ENCODE data around the gene SNRPD2. TPM values are rescaled to one million over a fixed set of nuclear protein-coding genes. Genes with fewer than 3 reads are reported as not detected.

SNRPD2 gene
- total and polyA plus RNA-seq, 8 donors = 77.6 to 183 (median 133) TPM

DNA sequence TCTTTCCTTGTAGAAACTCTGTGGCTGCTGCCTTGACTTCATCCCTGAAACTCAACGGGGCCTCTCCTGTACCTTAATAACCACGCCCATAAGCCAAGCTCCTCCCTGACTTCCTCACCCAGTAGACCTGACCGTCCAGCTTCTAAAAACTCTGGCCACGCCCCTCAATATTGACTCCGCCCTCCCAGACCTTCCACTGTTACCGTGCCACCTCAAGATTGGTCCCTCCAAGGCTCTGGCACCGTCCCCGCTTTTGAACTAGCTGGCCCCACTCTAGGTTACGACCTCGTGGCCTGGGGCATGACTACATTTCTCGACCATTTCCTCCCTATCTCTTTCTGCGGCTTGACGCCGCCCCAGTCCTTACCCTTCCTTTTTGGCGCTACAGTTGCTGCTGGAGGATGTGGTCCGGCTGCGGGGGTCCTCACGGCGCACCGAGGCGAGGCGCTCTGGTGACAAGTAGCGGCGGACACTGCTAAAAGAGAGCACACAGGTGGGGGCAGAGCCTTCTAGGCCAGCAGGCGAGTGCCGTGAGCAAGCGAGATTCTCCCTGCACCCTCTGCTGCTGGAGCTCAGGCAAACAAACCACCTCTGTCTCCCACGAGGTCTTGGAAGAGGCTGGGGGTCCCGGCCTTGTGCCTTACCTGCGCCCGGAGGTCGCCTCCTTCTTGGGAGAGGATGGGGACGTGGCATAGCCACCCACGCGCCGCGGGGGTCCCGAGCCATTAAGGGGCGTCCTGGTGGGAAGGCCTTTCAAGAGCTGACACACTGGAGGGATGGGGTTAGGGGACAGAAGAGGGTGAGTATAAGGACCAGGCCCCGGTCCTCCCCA is 50.3 kb downstream of the SNRPD2 start:
- H3K4me1 ChIP-seq = peaks cover 5 to 24% (median 8%) of the 10 kb centered on the region in 3 donors
- H3K27me3 ChIP-seq = no peaks in the 10 kb centered on the region
- DNase-seq (peak; percentile 87 to 95 (median 94)), ATAC-seq (peak; percentile 72 to 80 (median 76)), FAIRE-seq (no peak)
- TF ChIP-seq, protein P1, sequence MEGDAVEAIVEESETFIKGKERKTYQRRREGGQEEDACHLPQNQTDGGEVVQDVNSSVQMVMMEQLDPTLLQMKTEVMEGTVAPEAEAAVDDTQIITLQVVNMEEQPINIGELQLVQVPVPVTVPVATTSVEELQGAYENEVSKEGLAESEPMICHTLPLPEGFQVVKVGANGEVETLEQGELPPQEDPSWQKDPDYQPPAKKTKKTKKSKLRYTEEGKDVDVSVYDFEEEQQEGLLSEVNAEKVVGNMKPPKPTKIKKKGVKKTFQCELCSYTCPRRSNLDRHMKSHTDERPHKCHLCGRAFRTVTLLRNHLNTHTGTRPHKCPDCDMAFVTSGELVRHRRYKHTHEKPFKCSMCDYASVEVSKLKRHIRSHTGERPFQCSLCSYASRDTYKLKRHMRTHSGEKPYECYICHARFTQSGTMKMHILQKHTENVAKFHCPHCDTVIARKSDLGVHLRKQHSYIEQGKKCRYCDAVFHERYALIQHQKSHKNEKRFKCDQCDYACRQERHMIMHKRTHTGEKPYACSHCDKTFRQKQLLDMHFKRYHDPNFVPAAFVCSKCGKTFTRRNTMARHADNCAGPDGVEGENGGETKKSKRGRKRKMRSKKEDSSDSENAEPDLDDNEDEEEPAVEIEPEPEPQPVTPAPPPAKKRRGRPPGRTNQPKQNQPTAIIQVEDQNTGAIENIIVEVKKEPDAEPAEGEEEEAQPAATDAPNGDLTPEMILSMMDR (IDR thresholded peaks at IDR 0.05) = no peak
- peak overlapping the region; percentile 42 to 85 (median 72) for H3K27ac ChIP-seq
- intact Hi-C loops (cut with DNase I) = loop anchor here in 1 of 3 donors (5.0 kb wide), 2 partner anchors 34 to 119 kb away; no protein-coding TSS in a partner anchor
- WGBS, 2 donors = 3 to 7% methylated on average over 38 to 40 of the region's 40 CpGs
- peak overlapping the region in 3 of 4 donors; percentile 19 to 47 (median 21) for H3K4me3 ChIP-seq
- no peaks in the 10 kb centered on the region for H3K36me3 ChIP-seq
- H3K9me3 ChIP-seq = no peaks in the 10 kb centered on the region

DNA sequence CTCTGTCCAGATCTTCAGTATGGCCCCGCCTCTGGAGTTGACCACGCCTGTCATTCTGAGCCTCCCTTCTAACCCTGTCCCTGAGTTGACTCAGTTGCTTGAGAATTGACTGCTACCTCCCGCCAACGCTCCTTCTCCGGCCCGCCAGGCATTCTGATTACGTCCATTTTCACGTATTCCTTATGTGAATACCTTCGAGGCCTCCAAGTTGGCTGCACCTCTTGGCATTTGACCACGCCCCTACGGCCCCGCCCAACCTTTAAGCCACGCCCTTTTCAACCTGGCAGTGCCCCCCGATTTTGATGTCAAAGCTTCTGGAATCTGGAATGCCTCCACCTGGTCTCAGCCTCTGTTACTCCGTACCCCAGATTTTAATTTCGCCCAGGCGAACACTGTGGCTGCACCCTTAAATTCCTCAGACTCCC is 50.9 kb downstream of the SNRPD2 start:
- DNase-seq (peak in 3 of 6 donors; percentile 29 to 72 (median 66)), ATAC-seq (no peak), FAIRE-seq (no peak)
- 45 to 47% methylated on average over 17 of the region's 17 CpGs for WGBS, 2 donors
- TF ChIP-seq, protein P1 (IDR thresholded peaks at IDR 0.05) = no peak
- peak overlapping the region in 2 of 4 donors; percentile 82 to 85 for H3K27ac ChIP-seq
- peak overlapping the region in 1 of 4 donors; percentile 47 for H3K4me3 ChIP-seq
- no peaks in the 10 kb centered on the region for H3K36me3 ChIP-seq
- intact Hi-C loops (cut with DNase I) = loop anchor here in 1 of 3 donors (5.0 kb wide), 2 partner anchors 34 to 119 kb away; no protein-coding TSS in a partner anchor
- H3K27me3 ChIP-seq = no peaks in the 10 kb centered on the region
- peaks cover 5 to 22% (median 8%) of the 10 kb centered on the region in 3 donors for H3K4me1 ChIP-seq
- no peaks in the 10 kb centered on the region for H3K9me3 ChIP-seq

DNA sequence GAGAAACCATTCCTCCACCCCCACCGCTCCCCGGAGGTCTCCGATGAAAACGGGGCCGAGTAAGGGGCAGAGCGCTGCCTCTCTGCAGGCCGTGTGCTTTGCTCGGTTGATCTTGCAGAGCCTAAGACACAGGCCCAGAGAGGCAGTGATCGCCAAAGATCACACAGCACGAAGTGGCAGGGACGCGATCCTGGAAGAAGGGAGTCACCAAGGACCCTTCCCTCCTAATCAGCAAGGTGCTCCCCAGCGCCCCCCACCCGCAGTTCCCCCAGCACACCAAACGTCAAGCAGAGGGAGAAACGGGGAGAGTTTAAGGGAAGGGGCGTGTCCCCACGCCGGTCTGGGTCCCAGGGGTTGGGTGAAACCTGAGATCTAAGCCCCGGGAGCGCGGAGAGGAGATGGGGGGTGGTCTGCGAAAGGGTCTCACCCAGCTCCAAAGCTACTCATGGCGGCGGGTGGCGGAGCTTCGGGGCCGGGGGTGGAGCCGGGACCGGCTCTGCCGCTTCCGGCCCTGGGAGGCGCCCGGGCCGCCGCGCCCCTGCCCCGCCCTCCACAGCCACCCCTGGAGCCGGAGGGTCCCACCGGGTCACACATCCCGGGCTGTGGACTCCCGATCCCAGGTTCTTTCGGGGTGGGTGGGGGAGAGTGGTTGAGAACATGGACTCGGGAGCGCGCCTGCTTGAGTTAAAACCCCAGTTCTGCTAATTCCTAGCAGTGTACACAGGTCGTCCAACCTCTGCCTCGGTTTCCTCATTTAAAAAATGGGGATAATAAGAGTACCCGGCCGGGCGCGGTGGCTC is 52.6 kb downstream of the SNRPD2 start, which contains the start of gene EML2:
TSS of gene EML2 (minus strand) at position 468 of the 800 bp plus-strand sequence. CDS start at position 447, 21 bp downstream.
- H3K27me3 ChIP-seq = no peaks in the 10 kb centered on the region
- DNase-seq (peak in 5 of 6 donors; percentile 51 to 81 (median 55)), ATAC-seq (peak; percentile 35 to 53 (median 48)), FAIRE-seq (no peak)
- peak within 1 kb of the TSS; percentile 24 to 75 (median 46) for H3K4me3 ChIP-seq
- 1% methylated on average over 43 to 52 of the region's 52 CpGs for WGBS, 2 donors
- peaks cover 5 to 22% (median 8%) of the 10 kb centered on the region in 3 donors for H3K4me1 ChIP-seq
- intact Hi-C loops (cut with DNase I) = loop anchor here in 1 of 3 donors (10.0 kb wide), 1 partner anchor 114 kb away; no protein-coding TSS in a partner anchor
- TF ChIP-seq, protein P1 (IDR thresholded peaks at IDR 0.05) = no peak
- H3K9me3 ChIP-seq = no peaks in the 10 kb centered on the region
- peak within 1 kb of the TSS; percentile 3 to 31 (median 24) for H3K27ac ChIP-seq
- no peaks in the 10 kb centered on the region for H3K36me3 ChIP-seq

DNA sequence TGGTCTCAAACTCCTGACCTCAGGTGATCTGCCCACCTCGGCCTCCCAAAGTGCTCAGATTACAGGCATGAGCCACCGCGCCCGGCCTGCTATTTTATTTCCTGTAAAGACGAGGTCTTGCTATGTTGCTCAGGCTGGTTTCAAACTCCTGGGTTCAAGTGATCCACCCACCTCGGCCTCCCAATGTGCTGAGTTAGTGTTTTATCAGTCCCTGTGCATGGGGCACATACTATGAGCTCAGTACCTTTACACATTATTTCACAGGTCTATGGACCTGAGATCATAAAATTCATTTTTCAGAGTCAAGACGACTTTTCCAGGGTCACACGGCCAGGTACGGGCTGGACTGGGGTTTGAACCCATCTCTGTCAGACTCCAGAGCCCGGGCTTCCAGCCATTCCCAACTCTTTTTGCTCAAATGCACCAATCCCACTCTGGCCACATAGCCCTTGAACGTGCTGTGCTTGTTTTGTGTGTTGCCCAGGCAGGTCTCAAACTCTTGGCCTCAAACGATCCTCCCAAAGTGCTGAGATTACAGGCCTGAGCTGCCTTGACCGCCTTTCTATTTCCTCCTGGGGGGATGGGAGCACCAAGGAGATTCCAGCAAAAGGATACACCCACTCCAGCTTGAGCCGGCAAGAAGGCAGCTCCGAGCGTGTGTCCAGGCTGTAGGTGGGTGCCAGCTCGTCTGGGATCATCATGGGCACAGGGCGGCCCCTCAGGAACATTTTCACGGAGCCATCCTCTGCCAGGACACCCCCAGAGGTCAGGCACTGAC is 53.7 kb downstream of the SNRPD2 start:
- H3K4me3 ChIP-seq = peak overlapping the region in 2 of 4 donors; percentile 51 to 75
- H3K27ac ChIP-seq = no peak overlapping the region
- no peaks in the 10 kb centered on the region for H3K27me3 ChIP-seq
- no peaks in the 10 kb centered on the region for H3K36me3 ChIP-seq
- no peak for ATAC-seq
- 56 to 64% methylated on average over 19 of the region's 19 CpGs for WGBS, 2 donors
- intact Hi-C loops (cut with DNase I) = loop anchor here in 1 of 3 donors (10.0 kb wide), 1 partner anchor 113 kb away; no protein-coding TSS in a partner anchor
- TF ChIP-seq, protein P1 (IDR thresholded peaks at IDR 0.05) = no peak
- no peak for FAIRE-seq
- peaks cover 5 to 22% (median 8%) of the 10 kb centered on the region in 3 donors for H3K4me1 ChIP-seq
- DNase-seq = no peak
- H3K9me3 ChIP-seq = no peaks in the 10 kb centered on the region

Measured in pancreas (tissue), 10 donors.